ENCODE data around the gene CX3CR1. TPM values are rescaled to one million over a fixed set of nuclear protein-coding genes. Genes with fewer than 3 reads are reported as not detected.

CX3CR1 gene
- total RNA-seq: not detected in 2 replicates

GRCh38 chr3:39279745-39280517, at the start of gene CX3CR1:
CX3CR1 (minus strand) TSS chr3:39280036; CDS start chr3:39266509, 13,527 bp downstream.
- no peak for DNase-seq (ENCODE audit: low read depth)
- H3K4me3 ChIP-seq (ENCODE audit: low read depth, low read length): no peak within 1 kb of the TSS
- no peak for TF ChIP-seq CTCF (conservative IDR thresholded peaks at IDR 0.05; ENCODE audit: low read depth, low read length)

- no peak for DNase-seq (ENCODE audit: low read depth)
- no peak for TF ChIP-seq CTCF (conservative IDR thresholded peaks at IDR 0.05; ENCODE audit: low read depth, low read length)
- no peak within 1 kb of the TSS for H3K4me3 ChIP-seq (ENCODE audit: low read depth, low read length)
These were observed 49.7 kb upstream of the CX3CR1 start, which contains the start of gene CCR8 for GRCh38 chr3:39329493-39329892. CCR8 (plus strand) TSS chr3:39329709; CDS start chr3:39332332, 2,623 bp downstream.

GRCh38 chr3:39327746-39328349, 48.0 kb upstream of the CX3CR1 start:
- no peak overlapping the region for H3K4me3 ChIP-seq (ENCODE audit: low read depth, low read length)
- DNase-seq (ENCODE audit: low read depth): no peak
- no peak for TF ChIP-seq CTCF (conservative IDR thresholded peaks at IDR 0.05; ENCODE audit: low read depth, low read length)

- TF ChIP-seq CTCF (conservative IDR thresholded peaks at IDR 0.05; ENCODE audit: low read depth, low read length): no peak
- no peak overlapping the region for H3K4me3 ChIP-seq (ENCODE audit: low read depth, low read length)
- DNase-seq (ENCODE audit: low read depth): no peak
These were observed 47.4 kb upstream of the CX3CR1 start for GRCh38 chr3:39327053-39327745.

GRCh38 chr3:39325236-39325635, 45.4 kb upstream of the CX3CR1 start:
- no peak overlapping the region for H3K4me3 ChIP-seq (ENCODE audit: low read depth, low read length)
- no peak for DNase-seq (ENCODE audit: low read depth)
- TF ChIP-seq CTCF (conservative IDR thresholded peaks at IDR 0.05; ENCODE audit: low read depth, low read length): no peak

GRCh38 chr3:39323494-39323893, 43.7 kb upstream of the CX3CR1 start:
- DNase-seq (ENCODE audit: low read depth): no peak
- H3K4me3 ChIP-seq (ENCODE audit: low read depth, low read length): no peak overlapping the region
- TF ChIP-seq CTCF (conservative IDR thresholded peaks at IDR 0.05; ENCODE audit: low read depth, low read length): no peak
